WTC11 (cell line): ENCODE data around the gene GARNL3. TPM values are rescaled to one million over a fixed set of nuclear protein-coding genes. Genes with fewer than 3 reads are reported as not detected.
A peak's percentile ranks its signal among the peaks of the same experiment; 100 is the strongest.

Experiments
- ATAC-seq: fragments of 200-7000 bp; cut with Tn5 transposase; 2 replicates; pipeline ENCODE4 v1.10.0; 2021; ENCODE audit warnings: mild to moderate bottlenecking, moderate library complexity
- CTCF ChIA-PET: fragments of 300-600 bp; sonication (Branson Sonifier 250); formaldehyde crosslinking; loops from one replicate; lab custom pipeline; 2021; ENCODE audit warnings: antibody characterized with exemption; lab: Charles Lee
- POLR2A ChIA-PET: fragments of 350-600 bp; sonication (Branson Sonifier 250); formaldehyde crosslinking; loops from one replicate; lab custom pipeline; 2021; ENCODE audit warnings: antibody characterized with exemption; lab: Charles Lee
- DNase-seq: peaks from one replicate; pipeline ENCODE4 v3.0.0; 2021; ENCODE audit warnings: low spot score
- H3K27ac Mint-ChIP-seq: 2 replicates; pipeline ENCODE4 v1.8.0; 2021; ENCODE audit warnings: mixed read lengths
- H3K27me3 Mint-ChIP-seq: 2 replicates; pipeline ENCODE4 v1.8.0; 2021; ENCODE audit warnings: low read depth, mild to moderate bottlenecking, moderate library complexity, mixed read lengths
- H3K36me3 Mint-ChIP-seq: 2 replicates; pipeline ENCODE4 v1.8.0; 2021; ENCODE audit warnings: mixed read lengths
- H3K4me1 Mint-ChIP-seq: 2 replicates; pipeline ENCODE4 v1.8.0; 2022; ENCODE audit warnings: mixed read lengths
- H3K4me3 Mint-ChIP-seq: 2 replicates; pipeline ENCODE4 v1.8.0; 2021; ENCODE audit warnings: mild to moderate bottlenecking, moderate library complexity, mixed read lengths
- H3K9me3 Mint-ChIP-seq: 2 replicates; pipeline ENCODE4 v1.8.0; 2021; ENCODE audit warnings: mixed read lengths
- AR ChIP-seq: fragments of 250-450 bp; sonication (Bioruptor Pico); IDR thresholded peaks from 2 replicates; pipeline ENCODE4 v1.9.0; 2021; ENCODE audit warnings: mild to moderate bottlenecking
- CBFB ChIP-seq: sonication (generic); formaldehyde crosslinking; IDR thresholded peaks from 2 replicates; pipeline ENCODE4 v1.8.1; 2022; ENCODE audit warnings: mild to moderate bottlenecking, low read depth, missing genetic modification reagents
- E2F1 ChIP-seq: sonication (generic); formaldehyde crosslinking; IDR thresholded peaks from 2 replicates; pipeline ENCODE4 v1.8.0; 2022; ENCODE audit warnings: mild to moderate bottlenecking, missing genetic modification reagents
- E2F5 ChIP-seq: sonication (generic); formaldehyde crosslinking; IDR thresholded peaks from 2 replicates; pipeline ENCODE4 v1.8.1; 2022; ENCODE audit warnings: mild to moderate bottlenecking, moderate library complexity, missing genetic modification reagents
- EMX1 ChIP-seq: fragments of 250-450 bp; sonication (Bioruptor Pico); IDR thresholded peaks from 2 replicates; pipeline ENCODE4 v1.8.0; 2021; ENCODE audit warnings: mild to moderate bottlenecking
- ESRRA ChIP-seq: sonication (generic); formaldehyde crosslinking; IDR thresholded peaks from 2 replicates; pipeline ENCODE4 v1.8.1; 2022; ENCODE audit warnings: mild to moderate bottlenecking, missing genetic modification reagents, borderline replicate concordance
- FOXJ3 ChIP-seq: sonication (generic); formaldehyde crosslinking; IDR thresholded peaks from 2 replicates; pipeline ENCODE4 v1.9.0; 2021; ENCODE audit warnings: missing genetic modification reagents, mild to moderate bottlenecking, borderline replicate concordance
- GABPB1 ChIP-seq: sonication (generic); formaldehyde crosslinking; IDR thresholded peaks from 2 replicates; pipeline ENCODE4 v1.8.1; 2023; ENCODE audit warnings: mild to moderate bottlenecking, missing genetic modification reagents
- HMGA2 ChIP-seq: fragments of 250-450 bp; sonication (Bioruptor Pico); IDR thresholded peaks from 2 replicates; pipeline ENCODE4 v1.4.0; 2021; ENCODE audit warnings: mild to moderate bottlenecking, moderate library complexity
- MAX ChIP-seq: sonication (generic); formaldehyde crosslinking; IDR thresholded peaks from 2 replicates; pipeline ENCODE4 v1.8.0; 2022; ENCODE audit warnings: mild to moderate bottlenecking, missing genetic modification reagents
- MXD4 ChIP-seq: fragments of 250-450 bp; sonication (Bioruptor Pico); IDR thresholded peaks from 2 replicates; pipeline ENCODE4 v1.8.0; 2021; ENCODE audit warnings: mild to moderate bottlenecking, moderate library complexity, borderline replicate concordance
- NFE2L1 ChIP-seq: sonication (generic); formaldehyde crosslinking; IDR thresholded peaks from 2 replicates; pipeline ENCODE4 v1.8.1; 2023; ENCODE audit warnings: missing genetic modification reagents
- NR2C2 ChIP-seq: sonication (generic); formaldehyde crosslinking; IDR thresholded peaks from 2 replicates; pipeline ENCODE4 v1.8.0; 2022; ENCODE audit warnings: mild to moderate bottlenecking, missing genetic modification reagents
- OVOL2 ChIP-seq: fragments of 250-450 bp; sonication (Bioruptor Pico); IDR thresholded peaks from 2 replicates; pipeline ENCODE4 v1.9.0; 2021; ENCODE audit warnings: mild to moderate bottlenecking, borderline replicate concordance
- SMAD4 ChIP-seq: sonication (generic); formaldehyde crosslinking; IDR thresholded peaks from 2 replicates; pipeline ENCODE4 v1.8.0; 2022; ENCODE audit warnings: mild to moderate bottlenecking, missing genetic modification reagents
- SP1 ChIP-seq: sonication (generic); formaldehyde crosslinking; conservative IDR thresholded peaks from 2 replicates; pipeline ENCODE4 v1.8.1; 2022; ENCODE audit warnings: missing genetic modification reagents
- TEAD1 ChIP-seq: sonication (generic); formaldehyde crosslinking; IDR thresholded peaks from 2 replicates; pipeline ENCODE4 v1.8.0; 2022; ENCODE audit warnings: mild to moderate bottlenecking, missing genetic modification reagents
- TEAD4 ChIP-seq: sonication (generic); formaldehyde crosslinking; IDR thresholded peaks from 2 replicates; pipeline ENCODE4 v1.8.0; 2022; ENCODE audit warnings: mild to moderate bottlenecking, missing genetic modification reagents
- TP53 ChIP-seq: sonication (generic); formaldehyde crosslinking; IDR thresholded peaks from 2 replicates; pipeline ENCODE4 v1.8.1; 2023; ENCODE audit warnings: mild to moderate bottlenecking, missing genetic modification reagents
- ZBTB21 ChIP-seq: sonication (generic); formaldehyde crosslinking; IDR thresholded peaks from 2 replicates; pipeline ENCODE4 v1.8.1; 2023; ENCODE audit warnings: mild to moderate bottlenecking, missing genetic modification reagents, borderline replicate concordance
- ZNF423 ChIP-seq: fragments of 250-450 bp; sonication (Bioruptor Pico); IDR thresholded peaks from 2 replicates; pipeline ENCODE4 v2.1.2; 2022; ENCODE audit warnings: mild to moderate bottlenecking, moderate library complexity
- ZNF671 ChIP-seq: fragments of 250-450 bp; sonication (Bioruptor Pico); IDR thresholded peaks from 2 replicates; pipeline ENCODE4 v1.8.0; 2021; ENCODE audit warnings: mild to moderate bottlenecking
- total RNA-seq: library from RNA; stranded (reverse); gene quantifications from 3 replicates; pipeline ENCODE4 v1.2.3, GENCODE V29; 2021
- TF ChIP-seq, protein P1 (sequence below): sonication (generic); formaldehyde crosslinking; conservative IDR thresholded peaks from 2 replicates; pipeline ENCODE4 v1.8.1; 2023; ENCODE audit warnings: mild to moderate bottlenecking, low read depth, missing genetic modification reagents, moderate library complexity
- TF ChIP-seq, protein P2 (sequence below): sonication (generic); formaldehyde crosslinking; IDR thresholded peaks from 2 replicates; pipeline ENCODE4 v1.8.1; 2023; ENCODE audit warnings: mild to moderate bottlenecking, missing genetic modification reagents, moderate library complexity

GARNL3 gene
- total RNA-seq, 1 experiment from 2014 or later: 17.8 TPM

DNA sequence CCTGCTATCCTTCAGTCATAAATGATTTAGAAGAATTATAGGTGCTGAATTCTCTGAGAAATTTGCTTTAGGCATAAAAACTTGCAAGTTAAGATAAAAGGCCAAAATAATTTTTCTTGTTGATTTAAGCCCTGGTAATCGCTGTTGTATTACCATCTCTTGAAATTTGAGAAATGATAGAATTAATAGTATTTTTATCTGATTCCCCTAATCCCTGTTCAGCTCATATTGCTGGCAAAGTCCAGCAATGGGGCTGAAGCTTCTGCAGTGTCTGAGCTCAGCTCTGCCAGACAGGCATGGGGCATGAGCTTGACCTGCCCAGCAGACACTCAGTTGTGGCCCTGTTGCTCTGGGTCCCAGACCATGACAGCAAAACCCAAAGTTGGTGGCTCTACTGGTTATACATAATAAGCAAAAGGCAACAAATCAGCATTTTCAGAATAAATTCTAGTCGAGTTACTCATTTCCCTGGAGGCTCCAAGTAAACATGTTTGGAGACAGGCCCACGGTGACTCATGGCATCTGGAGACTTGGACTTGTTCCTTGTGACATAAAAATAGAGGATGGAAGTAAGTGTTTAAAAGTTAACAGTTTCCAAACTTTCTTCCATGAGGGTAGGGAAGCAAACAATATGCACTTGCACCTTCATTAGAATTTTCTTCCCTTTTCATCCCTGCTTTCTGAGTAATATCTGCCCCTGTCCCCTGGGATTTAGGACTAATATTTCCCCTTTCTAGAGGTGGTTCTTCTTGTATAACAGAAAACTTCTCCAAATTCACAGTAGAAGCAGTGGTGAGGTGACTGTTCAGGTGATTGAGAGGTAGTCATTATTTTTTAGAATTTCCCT is 72.2 kb downstream of the GARNL3 start:
- Mint-ChIP-seq H3K36me3 (peaks cover 13% of the 10 kb centered on the region), H3K27me3 (no peaks in the 10 kb centered on the region), H3K4me1 (no peaks in the 10 kb centered on the region), H3K4me3 (no peak overlapping the region), H3K9me3 (no peaks in the 10 kb centered on the region), H3K27ac (no peak overlapping the region)
- no peak for TF ChIP-seq ESRRA
- TF ChIP-seq GABPB1 (CRISPR knock-in tag): no peak
- TF ChIP-seq NR2C2: no peak
- TF ChIP-seq TEAD1: no peak
- POLR2A ChIA-PET: no interaction called here
- ATAC-seq (no peak), DNase-seq (no peak)
- CTCF ChIA-PET: no interaction called here

- no peaks in the 10 kb centered on the region for H3K9me3 Mint-ChIP-seq
- no peak for DNase-seq
- TF ChIP-seq MAX (CRISPR knock-in tag): no peak
- no peak for TF ChIP-seq E2F1
- no peak for TF ChIP-seq MXD4 (CRISPR knock-in tag)
- TF ChIP-seq, protein P1, sequence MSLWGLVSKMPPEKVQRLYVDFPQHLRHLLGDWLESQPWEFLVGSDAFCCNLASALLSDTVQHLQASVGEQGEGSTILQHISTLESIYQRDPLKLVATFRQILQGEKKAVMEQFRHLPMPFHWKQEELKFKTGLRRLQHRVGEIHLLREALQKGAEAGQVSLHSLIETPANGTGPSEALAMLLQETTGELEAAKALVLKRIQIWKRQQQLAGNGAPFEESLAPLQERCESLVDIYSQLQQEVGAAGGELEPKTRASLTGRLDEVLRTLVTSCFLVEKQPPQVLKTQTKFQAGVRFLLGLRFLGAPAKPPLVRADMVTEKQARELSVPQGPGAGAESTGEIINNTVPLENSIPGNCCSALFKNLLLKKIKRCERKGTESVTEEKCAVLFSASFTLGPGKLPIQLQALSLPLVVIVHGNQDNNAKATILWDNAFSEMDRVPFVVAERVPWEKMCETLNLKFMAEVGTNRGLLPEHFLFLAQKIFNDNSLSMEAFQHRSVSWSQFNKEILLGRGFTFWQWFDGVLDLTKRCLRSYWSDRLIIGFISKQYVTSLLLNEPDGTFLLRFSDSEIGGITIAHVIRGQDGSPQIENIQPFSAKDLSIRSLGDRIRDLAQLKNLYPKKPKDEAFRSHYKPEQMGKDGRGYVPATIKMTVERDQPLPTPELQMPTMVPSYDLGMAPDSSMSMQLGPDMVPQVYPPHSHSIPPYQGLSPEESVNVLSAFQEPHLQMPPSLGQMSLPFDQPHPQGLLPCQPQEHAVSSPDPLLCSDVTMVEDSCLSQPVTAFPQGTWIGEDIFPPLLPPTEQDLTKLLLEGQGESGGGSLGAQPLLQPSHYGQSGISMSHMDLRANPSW (CRISPR knock-in tag): no peak
- TF ChIP-seq NFE2L1 (CRISPR knock-in tag): no peak
- TF ChIP-seq SMAD4: no peak
- no peak for TF ChIP-seq AR (CRISPR knock-in tag)
- TF ChIP-seq CBFB (CRISPR knock-in tag): no peak
- CTCF ChIA-PET: no interaction called here
- H3K27ac Mint-ChIP-seq: peak overlapping the region; percentile 7; the same call in 1 of the 2 replicates
- peaks cover 13% of the 10 kb centered on the region for H3K36me3 Mint-ChIP-seq
- no peaks in the 10 kb centered on the region for H3K27me3 Mint-ChIP-seq
- ATAC-seq: no peak
- no peak overlapping the region for H3K4me3 Mint-ChIP-seq
- POLR2A ChIA-PET: no interaction called here
- no peaks in the 10 kb centered on the region for H3K4me1 Mint-ChIP-seq
Observed at GRCh38 chr9:127340721-127341120, 76.1 kb downstream of the GARNL3 start.

DNA sequence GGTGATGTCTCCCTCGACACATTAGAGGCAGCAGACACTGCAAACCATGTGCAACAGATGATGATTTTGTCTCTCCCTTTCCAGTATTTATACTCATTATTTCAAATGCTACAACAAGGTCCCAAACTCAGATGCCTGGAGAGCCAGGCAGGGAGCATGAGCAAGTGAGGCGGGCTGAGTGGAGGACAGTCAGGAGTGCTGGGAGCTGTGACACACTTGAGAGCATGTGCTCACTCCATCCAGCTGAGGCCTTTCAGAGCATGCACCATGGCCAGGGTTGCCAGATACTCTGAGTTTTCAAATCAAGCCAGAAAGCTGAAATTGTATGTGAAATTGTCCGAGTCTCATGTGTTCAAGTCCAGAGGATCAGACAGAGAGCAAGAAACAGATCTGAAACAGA is 76.6 kb downstream of the GARNL3 start:
- POLR2A ChIA-PET: no interaction called here
- CTCF ChIA-PET: no interaction called here
- H3K36me3 Mint-ChIP-seq: peaks cover 16% of the 10 kb centered on the region
- ATAC-seq (no peak), DNase-seq (no peak)
- H3K27me3 Mint-ChIP-seq: no peaks in the 10 kb centered on the region
- no peak overlapping the region for H3K4me3 Mint-ChIP-seq
- H3K27ac Mint-ChIP-seq: no peak overlapping the region
- H3K4me1 Mint-ChIP-seq: no peaks in the 10 kb centered on the region
- no peaks in the 10 kb centered on the region for H3K9me3 Mint-ChIP-seq
- no peak for TF ChIP-seq HMGA2
- TF ChIP-seq E2F5 (CRISPR knock-in tag): no peak
- no peak for TF ChIP-seq ZNF671 (CRISPR knock-in tag)
- TF ChIP-seq TEAD4 (CRISPR knock-in tag): no peak
- no peak for TF ChIP-seq ZNF423 (CRISPR knock-in tag)
- TF ChIP-seq SMAD4: no peak
- TF ChIP-seq, protein P2, sequence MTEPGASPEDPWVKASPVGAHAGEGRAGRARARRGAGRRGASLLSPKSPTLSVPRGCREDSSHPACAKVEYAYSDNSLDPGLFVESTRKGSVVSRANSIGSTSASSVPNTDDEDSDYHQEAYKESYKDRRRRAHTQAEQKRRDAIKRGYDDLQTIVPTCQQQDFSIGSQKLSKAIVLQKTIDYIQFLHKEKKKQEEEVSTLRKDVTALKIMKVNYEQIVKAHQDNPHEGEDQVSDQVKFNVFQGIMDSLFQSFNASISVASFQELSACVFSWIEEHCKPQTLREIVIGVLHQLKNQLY (CRISPR knock-in tag): no peak
- no peak for TF ChIP-seq TP53 (CRISPR knock-in tag)
- no peak for TF ChIP-seq ZBTB21 (CRISPR knock-in tag)
- no peak for TF ChIP-seq EMX1 (CRISPR knock-in tag)
- TF ChIP-seq OVOL2 (CRISPR knock-in tag): no peak
- no peak for TF ChIP-seq SP1 (CRISPR knock-in tag)
- no peak for TF ChIP-seq FOXJ3 (CRISPR knock-in tag)
